ENCODE measurements around the gene OR10G6.

Gene OR10G6

DNA sequence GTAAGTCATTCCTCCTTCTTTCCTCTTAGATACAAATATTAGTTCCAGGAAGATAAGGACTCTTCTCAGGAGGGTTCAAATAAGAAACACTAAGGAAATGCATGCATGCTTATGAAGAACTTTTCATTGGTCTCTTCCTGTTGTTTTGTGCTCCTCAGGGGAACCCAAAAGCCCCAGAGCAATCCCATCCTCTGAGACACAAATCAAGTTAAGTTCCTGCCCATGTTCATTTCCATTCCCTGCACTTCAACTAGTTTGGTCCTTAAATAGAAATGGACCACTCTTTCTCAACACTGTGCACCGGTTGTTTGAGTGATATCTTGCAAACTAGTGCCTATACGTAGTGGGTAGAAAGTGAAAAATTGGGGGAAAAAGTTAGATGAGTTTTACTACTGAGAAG, 17.7 kb upstream of the OR10G6 start, which contains the start of gene OR10G4:
Gene OR10G4, plus strand, starts transcription at position 301 of the 400 bp plus-strand sequence. CDS start 2,578 bp downstream, outside the sequence.
- Histone ChIP-seq H3K4me3 (ENCODE audit: low read length) (no peak within 1 kb of the TSS), H3K4me1 (ENCODE audit: control insufficient read depth, low read length) (no peaks in the 10 kb centered on the region), H3K9me2 (replicated peaks; ENCODE audit: control insufficient read depth, low read length) (no peaks in the 10 kb centered on the region), H3K9me3 (ENCODE audit: control insufficient read depth, insufficient read depth, low read length) (no peaks in the 10 kb centered on the region), H3K79me2 (ENCODE audit: control insufficient read depth, low read length) (no peaks in the 10 kb centered on the region), H3K27ac (ENCODE audit: low read depth, low read length) (no peak within 1 kb of the TSS), H3K36me3 (ENCODE audit: control insufficient read depth, low read length) (no peaks in the 10 kb centered on the region), H3F3A (ENCODE audit: control insufficient read depth, insufficient read depth) (no peaks in the 10 kb centered on the region), H3K27me3 (ENCODE audit: control insufficient read depth, low read length) (no peaks in the 10 kb centered on the region), H4K20me1 (ENCODE audit: control insufficient read depth, insufficient read depth, low read depth, low read length) (no peaks in the 10 kb centered on the region), H3K4me2 (ENCODE audit: low read length) (no peak within 1 kb of the TSS)
- no peak for TF ChIP-seq EZH2phosphoT487 (IDR thresholded peaks at IDR 0.05; ENCODE audit: borderline replicate concordance, low read length)
- TF ChIP-seq, protein P1, sequence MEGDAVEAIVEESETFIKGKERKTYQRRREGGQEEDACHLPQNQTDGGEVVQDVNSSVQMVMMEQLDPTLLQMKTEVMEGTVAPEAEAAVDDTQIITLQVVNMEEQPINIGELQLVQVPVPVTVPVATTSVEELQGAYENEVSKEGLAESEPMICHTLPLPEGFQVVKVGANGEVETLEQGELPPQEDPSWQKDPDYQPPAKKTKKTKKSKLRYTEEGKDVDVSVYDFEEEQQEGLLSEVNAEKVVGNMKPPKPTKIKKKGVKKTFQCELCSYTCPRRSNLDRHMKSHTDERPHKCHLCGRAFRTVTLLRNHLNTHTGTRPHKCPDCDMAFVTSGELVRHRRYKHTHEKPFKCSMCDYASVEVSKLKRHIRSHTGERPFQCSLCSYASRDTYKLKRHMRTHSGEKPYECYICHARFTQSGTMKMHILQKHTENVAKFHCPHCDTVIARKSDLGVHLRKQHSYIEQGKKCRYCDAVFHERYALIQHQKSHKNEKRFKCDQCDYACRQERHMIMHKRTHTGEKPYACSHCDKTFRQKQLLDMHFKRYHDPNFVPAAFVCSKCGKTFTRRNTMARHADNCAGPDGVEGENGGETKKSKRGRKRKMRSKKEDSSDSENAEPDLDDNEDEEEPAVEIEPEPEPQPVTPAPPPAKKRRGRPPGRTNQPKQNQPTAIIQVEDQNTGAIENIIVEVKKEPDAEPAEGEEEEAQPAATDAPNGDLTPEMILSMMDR (IDR thresholded peaks at IDR 0.05; ENCODE audit: low read depth, low read length, poor library complexity, severe bottlenecking): no peak

DNA sequence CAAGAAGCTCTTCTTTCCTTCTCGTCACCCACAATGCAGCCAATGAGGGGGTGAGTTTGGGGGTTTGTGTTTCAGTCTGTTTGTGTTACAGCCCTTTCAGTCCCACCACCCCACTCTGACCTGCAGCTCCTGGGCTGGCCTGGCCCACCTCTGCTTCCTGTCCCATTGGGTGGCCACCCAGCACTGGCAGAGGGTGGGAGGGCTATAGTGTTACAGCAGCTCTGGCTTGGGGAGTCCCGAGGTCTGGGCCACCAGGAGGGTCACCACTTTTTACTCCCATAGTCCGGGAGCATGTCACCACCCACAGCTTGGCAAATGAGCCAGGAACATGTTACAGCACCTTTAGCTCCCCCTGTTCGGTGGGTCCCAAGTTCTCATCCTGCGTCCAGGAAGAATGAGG, 15.7 kb downstream of the OR10G6 start:
- Histone ChIP-seq H3K36me3 (ENCODE audit: control insufficient read depth, low read length) (no peaks in the 10 kb centered on the region), H3K27me3 (ENCODE audit: control insufficient read depth, low read length) (no peaks in the 10 kb centered on the region)

DNA sequence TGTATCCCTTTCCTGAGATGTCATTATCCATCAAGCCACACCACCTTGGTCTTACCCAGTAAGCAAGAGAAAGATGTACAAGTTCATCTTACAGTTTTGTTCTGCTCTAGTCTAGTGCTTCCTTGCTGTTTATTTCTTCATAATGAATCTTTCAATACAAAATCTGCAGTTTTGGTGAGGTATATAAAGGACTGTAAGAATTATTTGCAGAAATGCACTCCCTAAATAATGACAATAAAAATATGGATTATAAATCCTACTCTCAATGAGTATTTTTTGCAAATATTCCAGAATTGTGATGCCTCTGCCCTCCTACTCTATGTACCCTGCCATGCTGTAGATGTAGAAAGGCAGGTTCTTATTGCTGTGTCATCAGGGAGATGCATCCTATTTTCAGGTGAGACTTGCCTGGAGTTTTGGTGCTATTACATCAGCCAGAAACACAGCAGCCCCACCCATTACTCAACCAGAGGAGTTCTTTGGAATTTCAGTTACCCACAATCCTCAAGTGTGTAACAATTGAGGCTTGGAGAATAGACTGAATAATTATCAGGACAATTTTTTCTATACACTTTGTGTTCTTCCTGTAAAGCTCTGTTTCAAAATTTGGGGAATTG, 17.1 kb downstream of the OR10G6 start, which contains the start of gene OR10S1:
Gene OR10S1, minus strand, starts transcription at position 51 of the 617 bp plus-strand sequence. CDS start 117 bp downstream, outside the sequence.
- Histone ChIP-seq H3K4me3 (ENCODE audit: low read length) (no peak within 1 kb of the TSS), H3K79me2 (ENCODE audit: control insufficient read depth, low read length) (no peaks in the 10 kb centered on the region), H3K4me1 (ENCODE audit: control insufficient read depth, low read length) (no peaks in the 10 kb centered on the region), H3K36me3 (ENCODE audit: control insufficient read depth, low read length) (no peaks in the 10 kb centered on the region), H3K27ac (ENCODE audit: low read depth, low read length) (no peak within 1 kb of the TSS), H3K27me3 (ENCODE audit: control insufficient read depth, low read length) (no peaks in the 10 kb centered on the region), H3K9me3 (ENCODE audit: control insufficient read depth, insufficient read depth, low read length) (no peaks in the 10 kb centered on the region), H3K4me2 (ENCODE audit: low read length) (no peak within 1 kb of the TSS), H4K20me1 (ENCODE audit: control insufficient read depth, insufficient read depth, low read depth, low read length) (no peaks in the 10 kb centered on the region), H3F3A (ENCODE audit: control insufficient read depth, insufficient read depth) (no peaks in the 10 kb centered on the region), H3K9me2 (replicated peaks; ENCODE audit: control insufficient read depth, low read length) (no peaks in the 10 kb centered on the region)
- no peak for TF ChIP-seq EZH2phosphoT487 (IDR thresholded peaks at IDR 0.05; ENCODE audit: borderline replicate concordance, low read length)
- TF ChIP-seq, protein P1 (IDR thresholded peaks at IDR 0.05; ENCODE audit: low read depth, low read length, poor library complexity, severe bottlenecking): no peak

More for the DNA sequence above, 15.7 kb downstream of the OR10G6 start:
- Histone ChIP-seq H3K4me3 (ENCODE audit: low read length) (no peak overlapping the region), H3K9me3 (ENCODE audit: control insufficient read depth, insufficient read depth, low read length) (no peaks in the 10 kb centered on the region), H3K79me2 (ENCODE audit: control insufficient read depth, low read length) (no peaks in the 10 kb centered on the region), H3K4me2 (ENCODE audit: low read length) (no peak overlapping the region), H3F3A (ENCODE audit: control insufficient read depth, insufficient read depth) (no peaks in the 10 kb centered on the region), H3K27ac (ENCODE audit: low read depth, low read length) (no peak overlapping the region), H3K4me1 (ENCODE audit: control insufficient read depth, low read length) (no peaks in the 10 kb centered on the region), H3K9me2 (replicated peaks; ENCODE audit: control insufficient read depth, low read length) (no peaks in the 10 kb centered on the region), H4K20me1 (ENCODE audit: control insufficient read depth, insufficient read depth, low read depth, low read length) (no peaks in the 10 kb centered on the region)
- TF ChIP-seq, protein P1 (IDR thresholded peaks at IDR 0.05; ENCODE audit: low read depth, low read length, poor library complexity, severe bottlenecking): no peak
- TF ChIP-seq EZH2phosphoT487 (IDR thresholded peaks at IDR 0.05; ENCODE audit: borderline replicate concordance, low read length): no peak
